ENCODE measurements around the gene CLDN20.

The CLDN20 gene

GRCh38 chr6:155270561-155271091 is 6.8 kb downstream of the CLDN20 start:
- peak; percentile 51 for DNase-seq (ENCODE audit: low spot score)

DNA sequence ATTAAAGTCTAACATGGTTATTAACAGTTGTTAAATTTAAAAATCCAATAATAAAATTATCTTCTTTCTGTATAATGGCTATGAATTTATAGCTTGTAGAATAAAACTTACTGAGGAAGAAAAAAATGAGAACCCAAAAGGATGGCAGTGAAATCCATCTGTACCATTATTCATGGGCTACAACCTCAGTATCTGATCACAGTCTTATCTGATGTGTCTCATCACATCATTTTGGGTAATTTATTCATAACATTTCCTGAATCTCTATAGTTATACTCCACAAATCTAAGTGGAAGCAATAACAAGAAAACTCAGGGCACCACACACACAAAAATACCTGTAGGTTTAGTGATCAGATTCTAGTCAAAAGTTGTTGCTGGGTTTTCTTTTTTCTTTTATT is 7.3 kb downstream of the CLDN20 start:
- DNase-seq (ENCODE audit: low spot score): peak; percentile 29

GRCh38 chr6:155272353-155273232 is 8.8 kb downstream of the CLDN20 start:
- DNase-seq (ENCODE audit: low spot score): peak; percentile 74

DNA sequence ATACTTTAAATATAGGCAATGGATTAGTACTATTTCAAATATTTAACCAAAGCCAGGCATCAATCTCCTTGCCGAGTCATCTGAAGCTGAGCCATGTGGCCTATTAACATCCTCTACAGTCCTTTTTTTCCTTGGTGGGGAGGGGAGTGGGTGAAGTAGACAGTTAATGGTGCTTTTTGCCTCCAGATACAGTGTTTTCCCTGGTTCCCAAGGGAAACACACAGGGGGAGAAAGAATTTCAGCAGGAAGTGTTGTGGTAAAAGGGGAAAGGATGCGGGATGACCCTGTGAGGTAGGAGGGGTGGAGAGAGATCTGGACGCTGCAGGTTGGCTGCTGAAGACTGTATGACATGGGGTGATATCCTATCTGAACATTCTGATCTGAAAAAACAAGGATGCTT is 9.6 kb downstream of the CLDN20 start:
- DNase-seq (ENCODE audit: low spot score): peak; percentile 67

DNA sequence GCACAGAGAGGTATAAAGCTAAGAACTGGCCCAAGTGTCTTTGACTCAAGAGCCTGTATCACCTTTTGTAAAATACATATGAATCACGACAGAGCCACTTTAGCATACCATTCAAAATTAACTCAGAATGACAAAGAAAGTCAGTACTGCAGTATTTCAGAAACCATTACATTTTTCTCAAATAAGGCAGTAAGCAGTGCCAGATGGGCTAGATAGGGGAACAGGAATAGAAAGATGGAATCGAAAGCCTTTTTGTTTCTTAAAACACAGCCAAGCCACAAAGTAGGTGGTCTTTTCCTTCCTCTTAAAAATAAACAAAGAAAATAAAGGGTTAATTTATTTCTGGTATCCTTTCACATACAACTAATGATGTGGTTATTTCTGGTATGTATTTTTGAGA is 10.3 kb downstream of the CLDN20 start:
- DNase-seq (ENCODE audit: low spot score): no peak

DNA sequence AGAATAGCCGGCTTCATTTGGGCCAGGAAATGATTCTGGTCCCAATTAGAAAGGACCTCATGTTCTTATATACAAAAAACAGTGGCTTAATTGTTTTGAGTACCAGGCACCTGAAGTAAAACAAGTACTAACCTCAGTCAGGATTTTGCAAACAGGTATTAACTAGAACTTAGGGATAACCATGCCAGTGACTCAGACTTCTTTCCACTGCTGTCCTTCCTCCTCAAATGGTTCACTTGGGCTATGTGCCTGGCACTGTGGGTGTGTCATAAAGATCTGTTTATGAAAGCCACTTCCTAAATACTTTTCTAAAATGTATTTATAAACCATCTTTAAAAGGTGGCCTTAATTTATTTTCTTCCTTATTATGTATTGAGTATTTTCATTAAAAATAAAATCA is 10.7 kb downstream of the CLDN20 start:
- DNase-seq (ENCODE audit: low spot score): no peak

- DNase-seq (ENCODE audit: low spot score): peak; percentile 63
These were observed 12.1 kb downstream of the CLDN20 start for GRCh38 chr6:155275808-155276480.

DNA sequence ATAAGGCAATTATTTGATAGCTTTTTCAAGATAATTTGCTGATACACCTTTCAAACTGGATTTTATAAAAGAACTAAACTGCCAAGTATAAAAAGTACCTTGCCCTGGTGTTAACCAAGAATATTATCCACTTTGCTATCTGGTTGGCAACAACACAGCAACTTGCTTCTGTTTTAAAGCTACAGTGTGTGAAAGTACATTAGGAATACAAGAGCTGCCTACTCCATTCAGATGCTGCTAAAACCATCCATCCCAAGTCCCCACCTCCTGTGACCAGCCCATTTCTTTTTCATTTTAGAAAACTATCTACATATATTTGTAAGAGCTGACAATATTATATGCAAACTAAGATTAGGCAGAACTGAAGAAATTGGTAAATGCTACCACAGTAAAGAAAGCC is 12.8 kb downstream of the CLDN20 start:
- DNase-seq (ENCODE audit: low spot score): peak; percentile 46

- no peak for DNase-seq (ENCODE audit: low spot score)
These were observed 14.7 kb downstream of the CLDN20 start for GRCh38 chr6:155278319-155279049.

GRCh38 chr6:155284775-155285174 is 21.0 kb downstream of the CLDN20 start:
- DNase-seq (ENCODE audit: low spot score): no peak

DNA sequence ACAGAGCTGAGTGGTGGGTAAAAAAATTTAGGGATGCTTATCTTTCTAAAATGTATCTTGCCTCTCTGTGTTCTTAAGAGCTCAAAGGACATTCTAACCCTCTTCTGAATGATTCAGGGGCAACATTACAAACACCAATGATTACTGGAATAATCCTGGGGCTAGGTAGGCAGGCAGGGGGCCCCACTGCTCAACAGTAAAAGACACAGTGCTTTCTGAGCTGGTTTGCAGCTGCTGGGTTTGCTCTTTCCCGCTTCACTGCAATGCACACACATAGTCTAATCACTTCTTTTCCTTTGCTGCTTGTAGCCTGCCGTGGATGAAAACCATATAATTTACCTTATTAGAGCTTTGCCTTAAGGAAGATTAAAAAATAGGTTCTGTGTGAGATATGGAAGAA is 23.9 kb downstream of the CLDN20 start:
- DNase-seq (ENCODE audit: low spot score): no peak

GRCh38 chr6:155290491-155290890 is 26.7 kb downstream of the CLDN20 start:
- no peak for DNase-seq (ENCODE audit: low spot score)

GRCh38 chr6:155291291-155291690 is 27.5 kb downstream of the CLDN20 start:
- no peak for DNase-seq (ENCODE audit: low spot score)

DNA sequence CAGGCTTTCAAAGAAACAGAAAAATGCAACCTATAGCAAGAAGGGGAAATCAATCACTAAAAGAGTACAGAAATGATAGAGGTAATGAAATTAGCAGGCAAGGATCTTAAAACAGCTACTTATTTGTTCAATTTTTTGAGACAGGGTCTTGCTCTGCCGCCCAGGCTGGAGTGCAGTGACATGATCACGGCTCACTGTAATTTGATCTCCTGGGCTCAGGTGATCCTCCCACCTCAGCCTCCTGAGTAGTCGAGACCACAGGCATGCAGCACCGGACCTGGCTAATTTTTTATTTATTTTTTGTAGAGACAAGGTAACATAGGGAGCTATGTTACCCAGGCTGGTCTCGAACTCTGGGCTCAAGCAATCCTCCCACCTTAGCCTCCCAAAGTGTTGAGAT is 28.9 kb downstream of the CLDN20 start:
- DNase-seq (ENCODE audit: low spot score): no peak

- no peak for DNase-seq (ENCODE audit: low spot score)
These were observed 33.9 kb downstream of the CLDN20 start for GRCh38 chr6:155297669-155298068.

- no peak for DNase-seq (ENCODE audit: low spot score)
These were observed 38.1 kb downstream of the CLDN20 start for GRCh38 chr6:155301867-155302266.

GRCh38 chr6:155303361-155303870 is 39.6 kb downstream of the CLDN20 start:
- no peak for DNase-seq (ENCODE audit: low spot score)

- no peak for DNase-seq (ENCODE audit: low spot score)
These were observed 43.1 kb downstream of the CLDN20 start for GRCh38 chr6:155306958-155307357.

DNA sequence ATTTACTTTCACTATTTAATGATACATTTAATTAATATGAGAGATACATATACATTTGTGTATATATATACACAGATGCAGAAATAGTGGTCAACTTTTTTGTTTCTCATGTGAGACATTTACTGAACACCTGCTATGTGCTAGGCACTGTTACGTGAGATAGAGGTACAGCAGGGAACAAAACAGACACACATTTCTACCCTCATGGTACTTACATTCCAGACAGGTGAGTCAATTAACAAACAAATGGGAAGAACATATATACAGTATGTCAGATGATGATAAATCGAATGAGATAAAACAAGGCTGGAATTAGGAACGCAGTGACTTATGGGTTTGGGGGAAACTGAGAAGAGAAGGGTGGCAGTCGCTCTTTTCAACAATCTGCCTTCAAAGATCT is 45.3 kb downstream of the CLDN20 start:
- no peak for DNase-seq (ENCODE audit: low spot score)

- no peak for DNase-seq (ENCODE audit: low spot score)
These were observed 46.8 kb downstream of the CLDN20 start for GRCh38 chr6:155310596-155310995.

- DNase-seq (ENCODE audit: low spot score): no peak
These were observed 47.3 kb downstream of the CLDN20 start for GRCh38 chr6:155311086-155311485.

DNA sequence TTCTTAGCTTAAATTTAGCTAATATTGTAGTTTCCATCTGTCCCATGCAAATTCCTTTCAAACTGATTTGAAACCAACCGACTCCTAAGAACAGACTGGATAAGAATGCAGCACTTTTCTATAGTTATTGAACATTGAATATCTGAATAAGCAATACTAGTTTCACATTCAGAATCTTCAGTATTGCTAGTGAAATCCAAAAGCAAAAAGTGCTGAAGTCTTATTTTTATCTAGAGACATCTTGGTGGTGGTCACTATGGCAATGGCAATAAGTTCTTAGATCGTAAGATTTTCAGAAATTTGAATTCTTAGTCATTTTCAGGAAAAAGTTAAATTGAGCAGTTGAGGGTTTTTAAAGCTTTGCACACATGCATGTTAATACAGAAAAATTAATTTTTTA is 47.8 kb downstream of the CLDN20 start:
- DNase-seq (ENCODE audit: low spot score): no peak

All from globus pallidus (tissue), 1 donor.